ENCODE results near the gene ACTN4.

- TF ChIP-seq ELF4 (CRISPR knock-in tag; IDR thresholded peaks at IDR 0.05; ENCODE audit: low read depth) (no peak), CTCF (IDR thresholded peaks at IDR 0.05) (no peak), IRF2 (CRISPR knock-in tag; IDR thresholded peaks at IDR 0.05; ENCODE audit: borderline replicate concordance, low read depth) (no peak), SMAD3 (CRISPR knock-in tag; IDR thresholded peaks at IDR 0.05; ENCODE audit: borderline replicate concordance) (no peak), CREM (CRISPR knock-in tag; IDR thresholded peaks at IDR 0.05) (no peak)
- TF ChIP-seq, protein P1, sequence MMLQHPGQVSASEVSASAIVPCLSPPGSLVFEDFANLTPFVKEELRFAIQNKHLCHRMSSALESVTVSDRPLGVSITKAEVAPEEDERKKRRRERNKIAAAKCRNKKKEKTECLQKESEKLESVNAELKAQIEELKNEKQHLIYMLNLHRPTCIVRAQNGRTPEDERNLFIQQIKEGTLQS (CRISPR knock-in tag; conservative IDR thresholded peaks at IDR 0.05) = no peak
- TF ChIP-seq, protein P2, sequence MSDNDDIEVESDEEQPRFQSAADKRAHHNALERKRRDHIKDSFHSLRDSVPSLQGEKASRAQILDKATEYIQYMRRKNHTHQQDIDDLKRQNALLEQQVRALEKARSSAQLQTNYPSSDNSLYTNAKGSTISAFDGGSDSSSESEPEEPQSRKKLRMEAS (CRISPR knock-in tag; IDR thresholded peaks at IDR 0.05) = no peak
Measured at GRCh38 chr19:38666663-38667511, 19.4 kb downstream of the ACTN4 start.
